Activated CD4-positive, alpha-beta T cell treated with anti-CD3 and anti-CD28 coated beads for 1 hour (primary cell): ENCODE data around the gene CLK2.
"Not testable (repeated sequence)": the region's sequence is repeated elsewhere in the genome, so short reads cannot be mapped to it uniquely, and the experiment has no call there.

Experiments
- DNase-seq: peaks from one replicate; pipeline ENCODE4 v3.0.0-alpha.2; 2020

CLK2 gene

GRCh38 chr1:155241069-155241679 lies 32.1 kb downstream of the CLK2 start:
- DNase-seq, result peak; percentile 43

- DNase-seq, result no peak
These were observed 36.9 kb downstream of the CLK2 start for GRCh38 chr1:155236451-155236850.

GRCh38 chr1:155235375-155235774 lies 37.9 kb downstream of the CLK2 start:
- DNase-seq, result not testable (repeated sequence)

- not testable (repeated sequence) for DNase-seq
These were observed 39.8 kb downstream of the CLK2 start for GRCh38 chr1:155233502-155233901.

- DNase-seq, result not testable (repeated sequence)
These were observed 41.0 kb downstream of the CLK2 start for GRCh38 chr1:155232001-155232978.

GRCh38 chr1:155231302-155231701 lies 42.0 kb downstream of the CLK2 start:
- not testable (repeated sequence) for DNase-seq

GRCh38 chr1:155228096-155228427 lies 45.2 kb downstream of the CLK2 start:
- no peak for DNase-seq

- peak; percentile 96 for DNase-seq
These were observed 45.8 kb downstream of the CLK2 start for GRCh38 chr1:155227261-155228095.

- DNase-seq, result no peak
These were observed 46.4 kb downstream of the CLK2 start for GRCh38 chr1:155226910-155227260.

- peak; percentile 72 for DNase-seq
These were observed 47.0 kb downstream of the CLK2 start for GRCh38 chr1:155226188-155226909.

GRCh38 chr1:155225404-155225759 lies 47.9 kb downstream of the CLK2 start:
- DNase-seq, result not testable (repeated sequence)

- DNase-seq, result no peak
These were observed 50.3 kb downstream of the CLK2 start for GRCh38 chr1:155223047-155223446.

GRCh38 chr1:155220211-155220965 lies 52.9 kb downstream of the CLK2 start:
- not testable (repeated sequence) for DNase-seq

- DNase-seq, result no peak
These were observed 53.7 kb downstream of the CLK2 start for GRCh38 chr1:155219592-155220031.

GRCh38 chr1:155218854-155219591 lies 54.3 kb downstream of the CLK2 start:
- no peak for DNase-seq

- not testable (repeated sequence) for DNase-seq
These were observed 58.6 kb downstream of the CLK2 start for GRCh38 chr1:155214702-155215101.
